ENCODE results near the gene TEX2. TPM values are rescaled to one million over a fixed set of nuclear protein-coding genes. Genes with fewer than 3 reads are reported as not detected.

The TEX2 gene
- total and polyA plus RNA-seq, 9 of the 15 experiments (the other 6 are each of a cell fraction or from before 2014, with no cell fraction given) = 4.1 to 27.6 (median 19.3) TPM

GRCh38 chr17:64151016-64151368 lies 112.1 kb downstream of the TEX2 start:
- DNase-seq (ENCODE audit: extremely low read depth in 1 of 4, low spot score in 3 of 4) (no peak), ATAC-seq (no peak), FAIRE-seq (no peak)
- H3K36me3 ChIP-seq (ENCODE audit: control insufficient read depth, insufficient read depth, low read length) = peaks cover 83% of the 10 kb centered on the region
- TF ChIP-seq FIP1L1 (IDR thresholded peaks at IDR 0.05; ENCODE audit: low read depth, low read length, poor library complexity, severe bottlenecking) = no peak
- no peak for TF ChIP-seq CBFB (CRISPR knock-in tag; IDR thresholded peaks at IDR 0.05)
- no peak for TF ChIP-seq TAL1 (IDR thresholded peaks at IDR 0.05)
- no peak for TF ChIP-seq ZBTB26 (CRISPR knock-in tag; IDR thresholded peaks at IDR 0.05)
- TF ChIP-seq KHSRP (IDR thresholded peaks at IDR 0.05) = no peak
- no peak for TF ChIP-seq CBX2 (IDR thresholded peaks at IDR 0.05; ENCODE audit: insufficient read depth, low read length, poor library complexity, severe bottlenecking)
- TF ChIP-seq DACH1 (IDR thresholded peaks at IDR 0.05; ENCODE audit: partially characterized antibody) = no peak
- no peak for TF ChIP-seq ZNF76 (CRISPR knock-in tag; IDR thresholded peaks at IDR 0.05; ENCODE audit: borderline replicate concordance)
- TF ChIP-seq ZNF586 (CRISPR knock-in tag; conservative IDR thresholded peaks at IDR 0.05) = no peak
- no peak for TF ChIP-seq NFATC3 (IDR thresholded peaks at IDR 0.05)
- no peak for TF ChIP-seq GTF2F1 (IDR thresholded peaks at IDR 0.05; ENCODE audit: low read depth, low read length)
- TF ChIP-seq CHD2 (IDR thresholded peaks at IDR 0.05; ENCODE audit: low read depth, low read length) = no peak
- no peak for TF ChIP-seq ZNF695 (CRISPR knock-in tag; IDR thresholded peaks at IDR 0.05)
- TF ChIP-seq NCOR1 (IDR thresholded peaks at IDR 0.05) = no peak
- no peaks in the 10 kb centered on the region for H3K27me3 ChIP-seq (ENCODE audit: control insufficient read depth in 2 of 2, insufficient read depth in 2 of 2, low read length in 2 of 2)
- H3K27ac ChIP-seq (ENCODE audit: extremely low read depth, low read depth, low read length) = no peak overlapping the region
- no peaks in the 10 kb centered on the region for H3K9me3 ChIP-seq (replicated peaks; ENCODE audit: control insufficient read depth, insufficient read depth, low read depth, low read length)
- ChIA-PET CTCF (ENCODE audit: low intra/inter-chr PET ratio) (no interaction called here), POLR2A (interaction anchor here (1.4 kb wide), 1 partner anchor 9 kb away, joined by 6 read pairs; no protein-coding TSS in a partner anchor)
- in situ Hi-C loops (cut with MboI) (loop anchor here (5.0 kb wide), 1 partner anchor 126 kb away; no protein-coding TSS in a partner anchor), intact Hi-C loops (cut with micrococcal nuclease) (no loop called here)
- no peak overlapping the region for H2AFZ ChIP-seq (ENCODE audit: low read depth, low read length)
- no peak overlapping the region for H3K4me3 ChIP-seq
- H3K79me2 ChIP-seq (ENCODE audit: control insufficient read depth, insufficient read depth, low read length) = peaks cover 21% of the 10 kb centered on the region
- no peak overlapping the region for H3K4me2 ChIP-seq (ENCODE audit: insufficient read depth, low read length)
- no peaks in the 10 kb centered on the region for H4K20me1 ChIP-seq (replicated peaks; ENCODE audit: control insufficient read depth, insufficient read depth, low read length)
- no TSS peak for BruUV-seq (replicated peaks)
- no peak overlapping the region for H3K9ac ChIP-seq (ENCODE audit: insufficient read depth in 1 of 2, low read depth in 2 of 2, low read length in 2 of 2)
- H3K4me1 ChIP-seq (replicated peaks in 1 of 2; ENCODE audit: control insufficient read depth in 2 of 2, insufficient read depth in 2 of 2, low read length in 2 of 2) = peaks cover 6 to 20% of the 10 kb centered on the region in 2 experiments; a peak in 4 of 5 replicates
- H3K9me1 ChIP-seq (ENCODE audit: control insufficient read depth, insufficient read depth, low read length) = no peaks in the 10 kb centered on the region
- WGBS (ENCODE audit: insufficient coverage, low coverage, missing lambda C conversion rate) = 92% methylated on average over 1 of the region's 1 CpG
